GM19043 (cell line): ENCODE measurements around the gene KCNH1.

Experiments
- ATAC-seq: cut with Tn5 transposase; IDR thresholded peaks from one replicate; pipeline ENCODE4 v1.9.1; 2021; ENCODE audit warnings: low read depth; ENCODE audit not compliant: unreplicated experiment

Gene KCNH1

DNA sequence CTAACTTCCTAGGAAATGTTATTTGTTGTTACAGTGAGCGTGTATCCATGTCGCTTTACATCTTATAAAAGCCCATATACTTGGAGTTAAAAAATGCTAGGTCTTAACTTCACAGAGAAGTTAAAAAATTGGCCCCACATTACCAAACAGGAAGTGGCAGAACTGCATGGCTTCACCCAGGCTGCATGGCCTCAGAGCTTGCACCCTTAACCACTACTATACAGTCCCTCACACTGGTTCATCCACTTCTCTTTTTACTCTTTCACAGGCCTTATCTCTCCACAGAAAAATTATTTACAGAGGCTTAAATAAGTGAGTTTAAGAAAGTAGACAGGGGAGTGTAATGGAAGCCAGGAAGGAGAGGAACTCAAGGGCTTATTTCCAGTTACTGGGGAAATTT lies 402.8 kb downstream of the KCNH1 start:
- ATAC-seq: no peak

GRCh38 chr1:210730023-210730422 lies 403.9 kb downstream of the KCNH1 start:
- ATAC-seq: no peak

- ATAC-seq: no peak
Observed at GRCh38 chr1:210728437-210729149, 405.4 kb downstream of the KCNH1 start.

- no peak for ATAC-seq
Observed at GRCh38 chr1:210727709-210728108, 406.2 kb downstream of the KCNH1 start.

GRCh38 chr1:210726621-210727020 lies 407.3 kb downstream of the KCNH1 start:
- ATAC-seq: no peak

GRCh38 chr1:210724768-210725167 lies 409.2 kb downstream of the KCNH1 start:
- no peak for ATAC-seq

DNA sequence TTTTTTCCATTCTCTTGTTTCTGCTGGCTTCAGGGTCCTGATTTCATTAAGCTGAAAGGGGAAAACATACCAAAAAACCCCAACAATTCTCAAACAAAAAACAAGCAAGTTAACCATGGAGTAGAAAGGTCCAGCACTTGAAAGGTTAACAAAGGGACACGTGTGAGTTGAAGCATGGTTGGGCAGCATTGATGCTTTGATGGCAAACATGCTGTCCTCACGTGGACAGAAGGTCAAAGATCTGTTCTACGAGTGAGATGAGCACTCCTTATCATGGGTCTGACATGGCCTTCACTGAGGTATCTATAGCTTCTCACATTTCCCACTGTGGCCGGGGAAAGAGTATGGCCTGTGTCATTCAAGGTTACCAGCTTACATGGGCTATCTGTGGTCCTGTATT lies 410.3 kb downstream of the KCNH1 start:
- no peak for ATAC-seq

DNA sequence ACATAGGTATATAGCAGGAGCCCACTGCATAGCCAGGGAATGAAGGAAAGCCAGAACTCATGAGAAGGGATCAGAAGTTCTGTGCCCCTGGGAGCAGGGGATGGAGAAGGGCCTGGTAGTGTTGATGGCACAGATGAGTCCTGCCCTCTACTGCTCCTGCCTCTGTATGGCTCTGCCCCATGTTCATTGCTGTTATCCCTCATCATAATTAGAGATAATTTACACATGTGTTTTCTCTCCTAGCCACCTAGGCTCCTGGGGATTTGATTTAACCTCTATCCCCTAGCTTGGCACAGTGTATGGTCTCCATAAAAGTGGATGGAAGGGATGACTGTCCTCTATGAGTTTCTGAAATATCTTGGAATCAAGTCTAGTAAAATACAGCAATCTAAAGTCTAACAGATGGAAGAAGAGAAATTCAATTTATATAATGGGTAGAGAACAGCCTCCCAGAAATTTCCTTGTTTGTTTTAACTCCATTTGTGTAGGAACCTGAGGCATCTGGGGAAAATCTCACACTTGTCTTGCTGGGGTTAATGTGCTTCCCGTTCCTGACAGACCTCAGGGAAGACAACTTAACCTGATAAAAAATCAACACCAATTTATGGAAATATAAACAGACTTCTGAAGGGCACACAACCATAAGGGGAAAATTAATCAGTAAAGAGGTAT lies 411.4 kb downstream of the KCNH1 start:
- ATAC-seq: no peak

DNA sequence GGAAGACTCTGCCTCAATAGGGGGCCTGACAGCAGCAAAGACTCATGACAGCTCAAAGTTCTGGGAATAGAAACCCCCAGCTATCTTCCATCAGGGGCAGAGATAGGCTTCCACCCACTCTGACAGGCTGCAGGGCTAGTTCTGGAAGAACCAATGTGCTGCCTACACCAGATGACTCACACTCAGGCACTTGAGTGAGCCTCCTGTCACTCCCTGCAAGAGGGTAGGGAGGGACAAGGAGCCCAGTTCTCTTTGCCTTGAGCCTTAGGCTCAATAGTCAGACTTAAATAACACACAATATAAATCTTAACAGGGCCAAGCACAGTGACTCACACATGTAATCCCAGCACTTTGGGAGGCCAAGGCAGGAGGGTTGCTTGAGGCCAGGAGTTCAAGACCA lies 418.9 kb downstream of the KCNH1 start:
- no peak for ATAC-seq

GRCh38 chr1:210711825-210712612 lies 421.9 kb downstream of the KCNH1 start:
- ATAC-seq: no peak

- ATAC-seq: no peak
Observed at GRCh38 chr1:210709701-210710100, 424.2 kb downstream of the KCNH1 start.

DNA sequence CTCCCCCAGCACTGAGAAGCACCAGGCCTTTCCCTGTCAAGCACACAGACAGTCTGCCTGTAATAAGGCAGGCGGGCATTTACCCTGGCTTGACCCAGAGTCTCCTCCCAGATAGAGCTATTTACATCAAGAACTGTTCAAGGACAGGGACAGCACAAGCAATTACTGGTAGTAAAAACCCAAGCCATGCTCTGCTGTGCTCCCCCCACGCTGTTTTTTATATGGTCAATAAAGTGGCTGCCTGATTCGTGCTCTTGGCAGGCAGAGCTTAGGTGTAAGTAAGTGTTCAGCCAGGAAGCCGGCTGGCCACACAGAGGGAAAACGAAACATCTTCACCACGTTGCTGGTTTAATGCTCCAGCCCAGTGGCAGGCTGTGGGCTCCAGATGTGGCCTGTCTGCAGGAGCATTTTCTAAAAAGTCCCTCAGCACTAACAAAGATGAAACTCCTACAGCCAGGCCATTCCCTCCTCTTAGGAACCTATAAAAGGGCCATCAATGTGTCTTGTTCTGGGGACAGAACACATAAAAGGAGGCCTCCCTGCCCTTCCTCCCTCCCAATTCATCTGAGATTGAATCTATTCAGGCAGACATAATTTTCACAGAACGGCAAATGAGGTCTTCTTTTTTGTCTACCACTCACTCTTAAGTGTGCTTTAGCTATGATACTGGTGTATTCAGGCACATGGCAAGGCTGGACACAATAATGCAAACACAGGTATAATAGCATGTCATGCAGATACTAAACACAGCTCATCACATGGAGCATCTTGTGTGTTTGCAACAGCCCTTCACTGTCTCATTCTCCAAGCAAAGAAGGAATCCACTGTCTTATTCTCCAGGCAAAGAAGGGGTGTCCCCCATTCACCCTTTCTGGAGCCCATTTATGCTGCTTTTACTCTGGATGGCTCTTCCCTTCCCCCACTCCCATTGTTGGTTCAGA lies 426.4 kb downstream of the KCNH1 start:
- ATAC-seq: no peak

GRCh38 chr1:210706246-210706645 lies 427.7 kb downstream of the KCNH1 start:
- no peak for ATAC-seq

GRCh38 chr1:210705086-210705485 lies 428.9 kb downstream of the KCNH1 start:
- no peak for ATAC-seq

- ATAC-seq: no peak
Observed at GRCh38 chr1:210703593-210703992, 430.4 kb downstream of the KCNH1 start.

GRCh38 chr1:210702506-210702905 lies 431.4 kb downstream of the KCNH1 start:
- ATAC-seq: no peak

- no peak for ATAC-seq
Observed at GRCh38 chr1:210700511-210700910, 433.4 kb downstream of the KCNH1 start.

DNA sequence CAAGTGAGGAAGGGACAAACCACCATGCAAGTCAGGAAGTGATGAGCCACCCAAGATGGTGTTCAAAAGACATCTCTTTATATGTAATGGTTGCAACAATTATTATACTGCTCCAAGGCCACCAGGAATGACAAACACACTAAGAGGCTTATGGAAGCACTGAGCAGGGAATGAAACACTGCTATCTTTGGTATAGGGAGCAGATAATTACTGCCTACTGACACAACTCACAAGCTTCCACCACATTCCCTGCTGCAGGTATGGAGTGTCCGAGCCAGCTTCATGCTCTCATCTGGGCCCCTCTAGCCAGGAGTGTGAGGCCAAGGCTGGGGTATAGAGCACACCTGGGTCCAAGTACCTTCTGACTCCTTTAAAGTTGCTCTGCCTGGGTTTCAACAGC lies 433.9 kb downstream of the KCNH1 start:
- no peak for ATAC-seq

GRCh38 chr1:210698661-210699060 lies 435.3 kb downstream of the KCNH1 start:
- ATAC-seq: no peak

DNA sequence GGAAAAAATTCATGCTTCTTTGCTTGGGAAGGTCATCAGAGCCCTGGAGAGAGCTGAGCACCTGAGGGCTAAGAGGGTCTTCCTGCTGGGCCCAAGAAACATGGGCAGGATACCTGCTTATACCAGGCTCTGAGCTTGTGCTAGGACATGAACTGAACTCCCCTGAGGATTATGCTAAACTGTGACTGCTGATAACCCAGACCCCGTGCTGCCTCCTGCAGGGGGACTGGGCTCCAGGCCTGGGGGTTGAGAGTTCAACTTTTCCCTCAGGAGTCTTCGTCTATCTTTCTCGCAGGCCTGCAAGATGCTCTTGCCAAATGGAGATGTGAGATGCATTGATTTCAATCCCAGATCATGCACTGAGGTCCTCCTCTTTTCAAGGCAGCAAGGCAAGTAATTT lies 436.8 kb downstream of the KCNH1 start:
- no peak for ATAC-seq
